Esophagus muscularis mucosa (tissue), 4 donors: ENCODE results near the gene HTR4.

Experiments used
- CTCF ChIP-seq, 3 experiments: fragments of 200-600 bp in 2 of 3; fragments of 450-650 bp in 1 of 3; sonication (generic) in 2 of 3; IDR thresholded peaks; one replicate each; pipeline ENCODE4 v1.5.1; 2017 to 2019; ENCODE audit warnings: antibody characterized with exemption in 3 of 3, mild to moderate bottlenecking in 2 of 3, moderate library complexity in 1 of 3
- EP300 ChIP-seq: sonication (generic); formaldehyde crosslinking; IDR thresholded peaks from one replicate; pipeline ENCODE4 v1.6.1; 2017; ENCODE audit warnings: antibody characterized with exemption
- POLR2A ChIP-seq: fragments of 450-650 bp; IDR thresholded peaks from one replicate; pipeline ENCODE4 v1.6.1; 2017; ENCODE audit warnings: antibody characterized with exemption, moderate library complexity, mild to moderate bottlenecking, low read depth
- POLR2AphosphoS5 ChIP-seq, 2 donors: sonication (generic); formaldehyde crosslinking; IDR thresholded peaks; one replicate each; pipeline ENCODE4 v1.6.1; 2017; ENCODE audit warnings: antibody characterized with exemption in 2 of 2

GRCh38 chr5:148443241-148443640 lies 211.1 kb downstream of the HTR4 start:
- TF ChIP-seq CTCF (IDR thresholded peaks at IDR 0.05) (no peak), POLR2A (no peak), EP300 (no peak), POLR2AphosphoS5 (IDR thresholded peaks at IDR 0.05) (no peak)
